NCI-H1436 treated with DMSO at 0.1 percent for 48 hours (cell line): ENCODE data around the gene ZNF44.

Experiments used
- DNase-seq: peaks from one replicate; lab custom pipeline; 2025; lab: John Stamatoyannopoulos, UW

ZNF44 gene

DNA sequence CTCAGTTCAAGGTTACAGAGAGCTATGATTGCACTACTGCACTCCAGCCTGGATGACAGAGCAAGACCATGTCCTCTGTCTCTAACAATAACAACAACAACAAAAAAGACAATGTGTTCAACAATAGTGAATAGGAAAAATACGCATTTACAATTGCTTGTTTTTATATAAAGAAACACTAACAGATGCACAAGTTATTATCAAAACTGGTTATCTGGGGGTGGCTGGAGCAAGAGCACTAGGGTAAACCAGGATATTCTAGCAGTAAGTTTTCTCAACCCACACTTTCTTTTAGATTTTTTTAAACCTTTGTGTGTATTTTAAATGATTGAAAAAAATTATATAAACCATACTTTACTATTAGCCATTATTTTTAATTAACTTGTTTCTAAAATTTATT is 33.1 kb downstream of the ZNF44 start:
- DNase-seq = no peak

DNA sequence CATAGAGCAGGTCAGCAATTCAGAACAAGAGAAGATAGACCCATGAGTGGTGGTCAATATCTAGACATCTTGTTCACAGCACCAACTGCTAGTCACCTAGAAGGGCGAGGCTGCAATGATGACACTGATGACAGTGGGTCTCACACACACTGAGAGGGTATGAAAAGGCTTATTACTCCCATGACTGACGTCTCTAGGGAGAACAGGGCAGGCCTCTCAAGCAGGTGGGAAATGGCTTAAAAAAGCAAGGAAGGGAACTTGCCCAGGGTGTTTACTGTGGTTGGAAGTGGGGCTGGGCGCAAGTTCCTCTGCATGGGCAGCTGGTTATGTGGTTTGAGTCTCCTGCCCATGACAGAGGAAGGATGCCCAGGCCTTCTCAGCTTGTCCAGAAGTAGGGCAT is 33.8 kb downstream of the ZNF44 start:
- DNase-seq = no peak

DNA sequence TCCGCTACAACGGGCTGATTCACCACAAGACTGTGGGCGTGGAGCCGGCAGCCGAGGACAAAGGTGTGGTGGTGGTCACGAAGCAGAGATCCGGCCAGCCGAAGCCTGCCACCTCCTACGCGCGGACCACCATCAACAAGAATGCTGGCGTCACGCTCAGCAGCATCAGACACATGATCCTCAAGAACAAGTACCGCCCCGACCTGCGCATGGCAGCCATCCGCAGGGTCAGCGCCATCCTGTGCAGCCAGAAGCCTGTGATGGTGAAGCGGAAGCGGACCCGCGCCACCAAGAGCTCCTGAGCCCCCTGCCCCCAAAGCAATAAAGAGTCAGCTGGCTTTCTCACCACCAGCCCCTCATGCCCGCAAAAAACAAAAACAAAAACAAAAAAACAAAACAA is 34.4 kb downstream of the ZNF44 start:
- no peak for DNase-seq

DNA sequence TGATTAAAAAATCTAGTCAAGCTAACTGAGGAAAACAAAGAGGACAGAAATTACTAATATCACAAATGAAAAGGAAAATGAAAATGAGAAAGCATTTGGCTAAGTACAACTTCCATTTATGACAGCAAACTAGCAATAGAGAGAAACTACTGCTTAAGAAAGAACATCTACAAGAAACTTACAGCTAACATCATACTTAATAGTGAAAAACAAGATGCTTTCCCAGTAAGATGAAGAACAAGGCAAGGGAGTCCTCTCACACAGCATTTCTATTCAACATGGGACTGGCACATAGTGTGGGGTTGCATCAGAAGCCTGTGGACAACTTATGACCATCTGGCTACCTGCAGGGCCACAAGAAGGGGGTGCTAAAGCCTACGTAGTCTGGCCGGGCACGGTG is 39.3 kb downstream of the ZNF44 start:
- DNase-seq = no peak

DNA sequence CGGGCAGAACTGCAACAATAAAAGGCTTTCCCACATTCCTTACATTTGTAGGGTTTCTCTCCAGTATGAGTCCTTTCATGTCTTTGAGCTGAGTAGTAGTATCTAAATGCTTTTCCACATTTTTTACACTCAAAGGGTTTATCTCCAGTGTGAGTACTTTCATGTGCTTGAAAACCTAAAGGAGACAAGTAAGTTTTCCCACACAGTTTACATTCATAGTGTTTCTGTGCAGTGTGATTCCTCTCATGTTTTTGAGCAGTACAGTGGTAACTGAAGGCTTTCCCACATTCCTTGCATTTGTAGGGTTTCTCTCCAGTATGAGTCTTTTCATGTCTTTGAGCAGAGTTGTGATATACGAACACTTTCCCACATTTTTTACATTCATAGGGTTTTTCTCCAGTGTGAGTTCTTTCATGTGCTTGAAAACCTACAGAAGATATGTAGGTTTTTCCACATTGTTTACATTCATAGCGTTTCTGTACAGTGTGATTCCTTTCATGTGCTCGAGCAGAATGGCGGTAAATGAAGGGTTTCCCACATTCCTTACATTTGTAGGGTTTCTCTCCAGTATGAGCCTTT is 47.0 kb downstream of the ZNF44 start:
- DNase-seq = no peak

DNA sequence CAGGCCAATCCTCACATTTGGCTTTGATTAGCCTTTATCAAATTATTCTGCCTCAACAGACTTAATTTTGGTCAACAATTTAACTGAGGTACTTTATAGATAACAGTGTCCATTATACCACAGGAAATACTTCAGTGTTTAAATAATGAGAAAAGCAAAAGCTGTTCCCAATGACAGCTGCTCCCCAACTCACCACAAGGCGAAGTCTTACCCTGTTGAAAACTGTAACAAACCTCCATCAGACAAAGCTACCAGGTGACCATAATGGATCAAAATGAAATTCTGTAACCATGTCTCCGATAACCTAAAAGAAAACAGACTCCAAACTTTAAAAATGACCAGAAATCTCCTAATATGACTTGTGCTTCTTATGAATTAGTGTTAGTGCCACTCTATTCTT is 50.3 kb downstream of the ZNF44 start:
- no peak for DNase-seq

DNA sequence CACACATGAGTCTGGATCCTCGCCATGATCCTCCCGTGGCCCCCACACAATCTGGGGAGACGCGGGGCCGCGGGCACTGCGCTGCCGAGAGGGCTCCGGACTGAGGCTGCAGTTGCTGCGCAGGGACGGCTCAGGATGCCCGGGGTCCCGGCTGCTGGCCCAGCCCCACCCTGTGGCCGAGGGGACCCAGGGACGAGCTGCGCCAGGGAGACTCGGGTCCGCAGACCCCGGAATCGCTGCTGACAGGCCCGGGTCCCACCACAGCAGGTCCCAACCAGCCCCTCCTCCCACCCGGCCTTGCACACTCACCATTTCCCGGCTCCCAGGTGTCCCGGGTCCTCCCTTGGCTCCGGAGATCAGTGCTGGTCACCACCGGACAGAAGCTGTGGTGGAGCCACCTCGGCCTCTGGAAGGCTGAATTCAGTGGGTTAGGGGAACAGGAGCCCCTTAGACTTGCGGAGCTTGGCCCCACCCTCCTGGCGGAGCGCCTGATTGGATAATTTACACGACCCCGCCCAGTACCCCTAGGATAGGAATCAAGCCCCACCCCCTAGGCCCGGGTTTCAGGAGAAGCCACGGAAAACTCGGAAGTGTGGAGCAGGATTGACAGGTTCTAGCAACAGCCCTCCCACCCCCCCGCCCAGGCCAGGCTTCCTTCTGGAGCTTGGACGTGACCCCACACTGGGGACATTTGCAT is 57.4 kb downstream of the ZNF44 start:
- DNase-seq = no peak

DNA sequence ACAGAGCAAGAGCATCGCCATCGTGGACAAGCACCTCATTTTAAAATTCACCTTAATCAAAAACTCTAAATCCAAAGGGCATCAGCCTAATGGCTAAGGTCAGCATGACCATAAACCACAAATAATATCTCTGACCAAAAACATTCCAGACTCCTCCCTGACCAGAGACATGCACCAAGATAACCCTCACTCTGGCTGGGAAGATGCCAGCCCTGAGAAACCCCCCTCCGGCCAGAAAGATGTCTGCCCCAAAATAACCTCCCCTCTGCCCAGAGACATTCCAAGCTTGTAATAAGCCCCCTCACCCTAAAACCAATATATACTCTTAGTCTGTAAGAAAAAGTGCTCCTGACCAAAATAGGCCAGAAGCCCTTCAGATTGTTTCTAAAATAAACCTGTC is 61.7 kb downstream of the ZNF44 start:
- no peak for DNase-seq

DNA sequence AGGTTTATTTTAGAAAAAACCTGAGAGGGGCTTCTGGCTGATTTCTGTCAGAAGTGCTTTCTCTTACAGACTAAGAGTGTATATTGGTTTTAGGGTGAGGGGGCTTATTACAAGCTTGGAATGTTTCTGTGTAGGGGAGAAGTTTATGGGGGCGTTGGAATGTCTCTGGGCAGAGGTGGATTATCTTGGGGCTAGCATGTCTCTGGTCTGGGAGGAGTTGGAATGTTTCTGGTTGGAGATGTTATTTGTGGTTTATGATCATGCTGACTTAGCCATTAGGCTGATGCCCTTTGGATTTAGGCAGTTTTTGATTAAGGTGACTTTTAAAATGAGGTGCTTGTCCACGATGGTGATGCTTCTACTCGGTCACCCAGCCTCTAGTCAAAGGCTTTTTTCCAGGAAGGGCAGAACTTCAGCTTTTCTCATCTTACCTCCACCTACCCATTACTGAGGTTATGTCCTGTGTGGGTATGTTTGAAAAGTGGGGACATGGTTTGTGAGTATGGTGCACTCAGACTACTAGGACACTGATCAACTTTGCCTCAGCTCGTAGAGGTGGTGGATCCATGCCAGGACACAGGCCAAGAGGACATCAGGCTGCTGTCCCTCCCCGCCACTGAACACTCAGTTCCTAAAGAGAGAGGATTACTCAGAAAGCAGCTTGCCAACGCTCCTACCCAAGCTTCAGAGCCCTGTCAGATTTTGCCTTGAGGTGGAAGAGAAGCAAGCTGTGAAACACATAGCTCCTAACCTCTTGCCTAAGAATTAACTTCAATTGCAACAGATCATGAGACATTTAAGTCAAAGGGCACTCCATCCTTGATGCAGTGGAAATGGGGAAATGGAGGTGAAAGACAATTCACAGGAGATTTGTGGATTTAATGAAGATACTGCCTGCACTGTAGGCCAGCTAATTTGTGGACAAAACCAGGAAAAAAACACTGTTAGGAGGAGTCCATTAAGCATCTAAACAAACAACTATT is 63.6 kb downstream of the ZNF44 start:
- no peak for DNase-seq

DNA sequence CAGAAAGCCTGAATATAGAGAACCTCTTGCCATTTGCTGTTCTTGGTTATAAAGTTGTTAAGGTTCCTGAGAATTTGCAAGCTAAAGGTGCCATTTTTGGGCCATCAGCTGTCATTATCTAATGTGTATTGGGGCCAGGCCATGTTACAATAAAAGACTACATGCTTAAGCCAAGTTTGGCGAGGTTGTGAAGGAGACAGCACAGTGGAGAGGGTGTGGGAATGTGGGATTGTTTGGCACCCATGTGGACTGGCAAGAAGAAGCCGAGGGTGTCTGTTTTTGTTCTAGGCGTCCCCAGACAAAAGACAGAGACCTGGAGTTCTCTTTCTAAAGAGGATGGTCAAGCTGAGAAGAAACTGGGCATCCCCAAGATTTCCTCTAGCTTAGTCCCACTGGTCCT is 64.7 kb downstream of the ZNF44 start:
- DNase-seq = no peak

DNA sequence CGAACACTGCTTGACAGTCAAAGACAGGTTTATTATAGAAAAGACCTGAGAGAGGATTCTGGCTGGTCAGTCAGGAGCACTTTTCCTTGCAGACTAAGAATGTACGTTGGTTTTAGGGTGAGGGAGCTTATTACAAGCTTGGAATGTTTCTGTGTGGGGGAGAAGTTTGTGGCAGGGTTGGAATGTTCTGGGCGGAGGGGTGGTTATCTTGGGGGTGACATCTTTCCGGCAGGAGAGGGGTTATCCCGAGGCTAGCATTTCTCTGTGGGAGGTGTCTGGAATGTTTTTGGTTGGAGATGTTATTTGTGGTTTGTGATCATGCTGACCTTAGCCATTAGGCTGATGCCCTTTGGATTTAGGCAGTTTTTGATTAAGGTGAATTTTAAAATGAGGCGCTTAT is 70.0 kb downstream of the ZNF44 start:
- DNase-seq = no peak

DNA sequence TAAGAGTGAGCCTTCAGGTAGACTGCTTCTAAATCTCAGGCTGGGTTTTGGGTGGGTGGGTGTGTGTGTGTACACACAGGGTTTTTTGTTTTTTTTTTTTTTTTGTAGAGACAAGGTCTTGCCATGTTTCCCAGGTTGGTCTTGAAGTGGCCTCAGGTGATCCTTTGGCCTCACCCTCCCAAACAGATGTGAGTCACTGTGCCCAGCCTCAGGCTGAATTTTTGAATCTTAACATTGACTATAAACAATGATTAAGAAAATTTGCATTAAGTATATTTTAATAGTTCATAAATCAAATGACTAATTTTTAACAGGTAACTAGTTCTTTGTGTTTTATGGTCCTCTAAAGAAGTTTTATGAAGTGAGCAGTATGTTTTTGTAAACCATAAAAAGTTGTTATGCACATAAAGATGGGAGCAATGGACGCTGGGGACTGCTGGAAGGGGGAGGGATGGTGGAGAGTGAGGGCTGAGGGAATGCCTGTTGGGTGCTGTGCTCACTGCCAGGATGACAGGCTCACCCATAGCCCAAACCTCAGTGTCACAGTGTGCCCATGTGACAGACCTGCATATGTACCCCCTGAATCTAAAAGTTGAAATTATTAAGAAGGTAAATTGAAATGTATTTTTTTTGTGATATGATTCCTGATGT is 71.6 kb downstream of the ZNF44 start:
- no peak for DNase-seq
